ENCODE measurements around the gene STARD3.

STARD3 gene

DNA sequence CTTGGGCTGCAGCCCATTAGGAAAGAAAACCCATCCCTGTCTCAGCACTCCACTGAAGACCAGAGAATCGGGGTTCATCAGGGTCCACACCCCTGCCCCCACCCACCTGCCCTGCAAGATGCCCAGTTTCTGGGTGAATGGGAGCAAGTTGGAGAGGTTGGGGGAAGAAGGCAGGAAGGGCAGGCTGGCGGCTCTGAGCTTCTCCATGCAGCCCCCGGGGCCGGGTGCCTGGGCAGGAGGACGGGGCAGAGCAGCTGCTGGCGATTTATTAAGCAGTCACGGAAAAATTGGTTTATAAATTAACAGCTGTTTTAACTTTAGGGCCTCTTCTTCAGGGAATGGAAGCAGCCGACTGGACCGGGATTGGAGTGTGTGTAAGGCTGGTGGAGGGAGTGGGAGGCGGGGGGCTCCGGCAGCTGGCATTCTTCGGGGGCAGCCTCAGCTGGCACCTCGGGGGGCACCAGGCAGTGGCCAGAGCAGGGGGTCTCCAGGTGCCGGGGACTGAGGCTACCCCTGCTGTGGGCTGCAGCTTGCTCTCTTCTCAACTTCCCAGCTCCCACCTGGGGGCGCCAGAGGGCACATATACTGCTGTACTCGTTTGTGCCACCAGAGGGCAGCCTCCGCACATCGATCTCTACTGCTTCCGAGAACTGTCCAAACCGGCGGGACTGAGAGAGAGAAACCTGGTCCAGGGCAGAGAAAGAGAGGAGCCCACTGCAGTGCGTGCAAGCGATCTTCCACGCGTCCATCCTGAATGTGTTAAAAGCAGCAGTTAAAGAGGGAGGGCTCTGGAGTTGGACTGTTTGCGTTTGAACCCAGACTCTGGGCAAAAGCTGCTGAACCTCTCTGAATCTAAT lies 15.2 kb upstream of the STARD3 start:
- peak; percentile 92 for DNase-seq

DNA sequence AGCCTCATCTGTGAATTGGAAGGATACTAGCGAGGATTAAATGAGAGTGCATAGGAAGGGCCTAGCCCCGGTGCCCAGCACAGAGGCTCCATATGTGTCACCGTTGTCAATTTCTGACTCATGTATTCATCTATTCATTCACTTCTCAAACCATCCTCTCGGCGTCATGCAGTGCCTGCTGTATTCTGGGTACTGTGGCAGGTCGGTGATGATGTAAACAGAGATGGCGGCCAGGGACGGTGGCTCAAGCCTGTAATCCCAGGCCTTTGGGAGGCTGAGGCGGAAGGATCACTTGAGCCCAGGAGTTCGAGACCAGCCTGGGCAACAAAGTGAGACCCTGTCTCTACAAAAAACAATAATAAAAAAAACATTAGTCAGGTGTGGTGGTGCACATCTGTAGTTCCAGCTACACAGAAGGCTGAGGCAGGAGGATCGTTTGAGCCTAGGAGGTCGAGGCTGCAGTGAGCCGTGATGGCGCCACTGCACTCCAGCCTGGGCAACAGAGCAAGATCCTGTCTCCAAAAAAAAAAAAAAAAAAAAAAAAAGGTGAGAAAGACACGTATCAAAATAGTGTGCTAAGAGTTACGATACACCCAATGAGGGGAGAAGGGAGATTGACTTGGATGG lies 14.5 kb upstream of the STARD3 start:
- DNase-seq: peak; percentile 57

GRCh38 chr17:39623356-39623950 lies 13.5 kb upstream of the STARD3 start:
- peak; percentile 89 for DNase-seq

- DNase-seq: no peak
Observed at GRCh38 chr17:39624313-39624712, 12.6 kb upstream of the STARD3 start.

- DNase-seq: no peak
Observed at GRCh38 chr17:39625198-39625785, 11.7 kb upstream of the STARD3 start.

- no peak for DNase-seq
Observed at GRCh38 chr17:39626171-39627046, 10.5 kb upstream of the STARD3 start, which contains the start of gene PPP1R1B. TSS of gene PPP1R1B (plus strand) at chr17:39626952. CDS start at chr17:39627393, 441 bp downstream.

- DNase-seq: no peak
Observed at GRCh38 chr17:39627047-39627711, 9.8 kb upstream of the STARD3 start.

GRCh38 chr17:39627712-39628516 lies 9.0 kb upstream of the STARD3 start:
- DNase-seq: no peak

GRCh38 chr17:39628655-39629493 lies 8.1 kb upstream of the STARD3 start:
- DNase-seq: no peak

GRCh38 chr17:39629494-39629880 lies 7.5 kb upstream of the STARD3 start:
- DNase-seq: no peak

- no peak for DNase-seq
Observed at GRCh38 chr17:39629898-39630297, 7.0 kb upstream of the STARD3 start.

GRCh38 chr17:39631403-39631802 lies 5.5 kb upstream of the STARD3 start:
- no peak for DNase-seq

- no peak for DNase-seq
Observed at GRCh38 chr17:39632153-39632941, 4.6 kb upstream of the STARD3 start.

DNA sequence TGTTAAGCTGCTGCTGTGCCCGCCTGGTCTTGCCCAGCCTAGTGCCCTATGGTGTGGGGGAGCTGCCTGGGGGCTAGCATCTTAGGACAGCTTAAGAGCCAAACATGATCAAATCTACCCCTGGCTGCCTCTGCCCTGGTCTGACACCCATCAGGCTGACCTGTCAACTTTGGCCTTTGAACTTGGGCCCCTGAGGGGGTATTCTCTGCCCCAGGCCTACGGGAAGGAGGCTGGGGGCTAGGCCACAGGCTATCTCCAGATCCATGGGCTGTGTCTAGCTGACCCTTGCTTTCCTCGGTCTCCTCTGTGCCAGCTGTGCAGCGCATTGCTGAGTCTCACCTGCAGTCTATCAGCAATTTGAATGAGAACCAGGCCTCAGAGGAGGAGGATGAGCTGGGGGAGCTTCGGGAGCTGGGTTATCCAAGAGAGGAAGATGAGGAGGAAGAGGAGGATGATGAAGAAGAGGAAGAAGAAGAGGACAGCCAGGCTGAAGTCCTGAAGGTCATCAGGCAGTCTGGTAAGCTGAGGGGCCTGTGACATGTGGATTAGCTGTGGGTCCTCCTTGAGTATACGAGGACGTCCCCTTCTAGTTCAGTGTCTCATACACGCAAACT lies 3.3 kb upstream of the STARD3 start:
- DNase-seq: no peak

- peak; percentile 57 for DNase-seq
Observed at GRCh38 chr17:39634384-39634871, 2.5 kb upstream of the STARD3 start.

DNA sequence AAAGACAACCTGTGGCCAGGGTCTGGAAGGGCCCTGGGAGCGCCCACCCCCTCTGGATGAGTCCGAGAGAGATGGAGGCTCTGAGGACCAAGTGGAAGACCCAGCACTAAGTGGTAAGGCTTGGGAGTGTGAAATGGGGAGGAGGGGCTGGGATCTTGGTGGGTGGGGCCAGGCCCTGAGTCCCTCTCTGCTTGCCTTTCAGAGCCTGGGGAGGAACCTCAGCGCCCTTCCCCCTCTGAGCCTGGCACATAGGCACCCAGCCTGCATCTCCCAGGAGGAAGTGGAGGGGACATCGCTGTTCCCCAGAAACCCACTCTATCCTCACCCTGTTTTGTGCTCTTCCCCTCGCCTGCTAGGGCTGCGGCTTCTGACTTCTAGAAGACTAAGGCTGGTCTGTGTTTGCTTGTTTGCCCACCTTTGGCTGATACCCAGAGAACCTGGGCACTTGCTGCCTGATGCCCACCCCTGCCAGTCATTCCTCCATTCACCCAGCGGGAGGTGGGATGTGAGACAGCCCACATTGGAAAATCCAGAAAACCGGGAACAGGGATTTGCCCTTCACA lies 1.2 kb upstream of the STARD3 start:
- DNase-seq: no peak

GRCh38 chr17:39636587-39636926 lies 387 bp upstream of the STARD3 start:
- no peak for DNase-seq

DNA sequence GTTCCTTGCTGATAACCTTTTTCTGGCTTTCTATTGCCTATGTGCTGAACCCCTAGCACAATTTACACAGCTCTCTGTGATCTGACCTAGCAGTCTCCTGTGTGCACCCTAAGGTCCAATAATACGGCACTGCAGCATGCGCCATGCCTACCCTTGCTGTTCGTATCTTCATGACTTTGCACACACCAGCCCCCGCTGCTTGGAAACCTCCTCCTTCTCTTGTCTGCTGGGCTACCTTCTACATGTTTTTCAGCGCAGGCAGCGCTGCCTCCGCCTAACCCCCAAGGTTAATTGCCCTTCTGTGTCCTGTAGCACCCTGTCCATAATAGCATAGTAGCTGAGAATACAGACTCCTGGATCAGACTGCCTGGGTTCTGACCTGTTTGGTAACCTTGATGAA lies 1.4 kb downstream of the STARD3 start:
- no peak for DNase-seq

All from CD4-positive, alpha-beta T cell treated with Interleukin-17A for 1 hour (primary cell).